AG04449 (cell line): ENCODE measurements around the gene NFATC3.

Source experiments
- CTCF ChIA-PET: fragments of 350-600 bp; formaldehyde crosslinking; extraction: SDS; loops from one replicate; lab custom pipeline; 2021; ENCODE audit warnings: antibody characterized with exemption; lab: Yijun Ruan, JAX
- POLR2A ChIA-PET: fragments of 400-600, 350-600 bp; formaldehyde crosslinking; extraction: SDS; loops from one replicate; lab custom pipeline; 2020; ENCODE audit warnings: antibody characterized with exemption, inconsistent platforms; lab: Yijun Ruan, JAX
- DNase-seq: peaks from one replicate; pipeline ENCODE4 v3.0.0-alpha.2; 2010; ENCODE audit warnings: low read depth, low spot score
- H3K4me3 ChIP-seq: 2 replicates; pipeline ENCODE4 v1.5.1; 2011; ENCODE audit warnings: low read depth, mild to moderate bottlenecking, control low read depth, low read length
- CTCF ChIP-seq: IDR thresholded peaks from one replicate; pipeline ENCODE4 v1.5.1; 2011; ENCODE audit warnings: mild to moderate bottlenecking, moderate library complexity, low read length, control low read depth, inconsistent platforms; ENCODE audit not compliant: insufficient read depth; ENCODE audit errors: missing control alignments

The NFATC3 gene

GRCh38 chr16:68231384-68232136 is 146.4 kb downstream of the NFATC3 start:
- no peak for DNase-seq
- POLR2A ChIA-PET = no interaction called here
- CTCF ChIA-PET = interaction anchor here (1.3 to 6.7 kb wide), 6 partner anchors 137 to 348 kb away, joined by 3 to 124 read pairs (median 30); partner anchors contain the start of genes NFATC3 and NRN1L
- H3K4me3 ChIP-seq = no peak overlapping the region
- TF ChIP-seq CTCF = no peak

GRCh38 chr16:68232335-68232734 is 147.2 kb downstream of the NFATC3 start:
- ChIA-PET CTCF (no interaction called here), POLR2A (no interaction called here)
- no peak for TF ChIP-seq CTCF
- H3K4me3 ChIP-seq = no peak overlapping the region
- no peak for DNase-seq

GRCh38 chr16:68233085-68233834 is 148.1 kb downstream of the NFATC3 start:
- POLR2A ChIA-PET = no interaction called here
- no peak for TF ChIP-seq CTCF
- DNase-seq = no peak
- CTCF ChIA-PET = interaction anchor here (0.8 kb wide), 1 partner anchor 28 kb away, joined by 3 read pairs; no protein-coding TSS in a partner anchor
- no peak overlapping the region for H3K4me3 ChIP-seq

- CTCF ChIA-PET = interaction anchor here (0.8 to 1.6 kb wide), 3 partner anchors 27 to 417 kb away, joined by 3 to 6 read pairs (median 3); no protein-coding TSS in a partner anchor
- no peak for TF ChIP-seq CTCF
Measured at GRCh38 chr16:68233835-68234187, 148.6 kb downstream of the NFATC3 start.

GRCh38 chr16:68234188-68235107 is 149.3 kb downstream of the NFATC3 start:
- CTCF ChIA-PET = interaction anchor here (0.8 to 1.6 kb wide), 3 partner anchors 27 to 418 kb away, joined by 3 to 6 read pairs (median 3); no protein-coding TSS in a partner anchor
- no peak for DNase-seq
- no peak for TF ChIP-seq CTCF
- POLR2A ChIA-PET = no interaction called here
- no peak overlapping the region for H3K4me3 ChIP-seq

More at GRCh38 chr16:68233835-68234187, 148.6 kb downstream of the NFATC3 start:
- POLR2A ChIA-PET = no interaction called here
- no peak for DNase-seq
- no peak overlapping the region for H3K4me3 ChIP-seq
